ENCODE results near the gene BCLAF1. TPM values are rescaled to one million over a fixed set of nuclear protein-coding genes. Genes with fewer than 3 reads are reported as not detected.

BCLAF1 gene
- total RNA-seq, 1 donor from 2014 or later = 53.2 TPM

- H3K4me1 ChIP-seq = no peaks in the 10 kb centered on the region
- H3K27me3 ChIP-seq (ENCODE audit: low read depth) = no peaks in the 10 kb centered on the region
- H3K4me3 ChIP-seq = no peak overlapping the region
- no peaks in the 10 kb centered on the region for H3K36me3 ChIP-seq
- intact Hi-C loops (cut with micrococcal nuclease) = no loop called here
- no peak overlapping the region for H3K27ac ChIP-seq (replicated peaks)
- DNase-seq = no peak
- H3K9me3 ChIP-seq (replicated peaks) = no peaks in the 10 kb centered on the region
- TF ChIP-seq, protein P1, sequence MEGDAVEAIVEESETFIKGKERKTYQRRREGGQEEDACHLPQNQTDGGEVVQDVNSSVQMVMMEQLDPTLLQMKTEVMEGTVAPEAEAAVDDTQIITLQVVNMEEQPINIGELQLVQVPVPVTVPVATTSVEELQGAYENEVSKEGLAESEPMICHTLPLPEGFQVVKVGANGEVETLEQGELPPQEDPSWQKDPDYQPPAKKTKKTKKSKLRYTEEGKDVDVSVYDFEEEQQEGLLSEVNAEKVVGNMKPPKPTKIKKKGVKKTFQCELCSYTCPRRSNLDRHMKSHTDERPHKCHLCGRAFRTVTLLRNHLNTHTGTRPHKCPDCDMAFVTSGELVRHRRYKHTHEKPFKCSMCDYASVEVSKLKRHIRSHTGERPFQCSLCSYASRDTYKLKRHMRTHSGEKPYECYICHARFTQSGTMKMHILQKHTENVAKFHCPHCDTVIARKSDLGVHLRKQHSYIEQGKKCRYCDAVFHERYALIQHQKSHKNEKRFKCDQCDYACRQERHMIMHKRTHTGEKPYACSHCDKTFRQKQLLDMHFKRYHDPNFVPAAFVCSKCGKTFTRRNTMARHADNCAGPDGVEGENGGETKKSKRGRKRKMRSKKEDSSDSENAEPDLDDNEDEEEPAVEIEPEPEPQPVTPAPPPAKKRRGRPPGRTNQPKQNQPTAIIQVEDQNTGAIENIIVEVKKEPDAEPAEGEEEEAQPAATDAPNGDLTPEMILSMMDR (IDR thresholded peaks at IDR 0.05; ENCODE audit: borderline replicate concordance) = no peak
Observed at GRCh38 chr6:136213012-136213539, 76.6 kb downstream of the BCLAF1 start.

GRCh38 chr6:136212608-136213007 lies 77.0 kb downstream of the BCLAF1 start:
- Histone ChIP-seq H3K27me3 (ENCODE audit: low read depth) (no peaks in the 10 kb centered on the region), H3K36me3 (no peaks in the 10 kb centered on the region), H3K27ac (replicated peaks) (no peak overlapping the region), H3K4me1 (no peaks in the 10 kb centered on the region), H3K9me3 (replicated peaks) (no peaks in the 10 kb centered on the region), H3K4me3 (no peak overlapping the region)
- TF ChIP-seq, protein P1 (IDR thresholded peaks at IDR 0.05; ENCODE audit: borderline replicate concordance) = no peak
- intact Hi-C loops (cut with micrococcal nuclease) = no loop called here
- DNase-seq = no peak

- H3K4me1 ChIP-seq = no peaks in the 10 kb centered on the region
- TF ChIP-seq, protein P1 (IDR thresholded peaks at IDR 0.05; ENCODE audit: borderline replicate concordance) = no peak
- H3K27ac ChIP-seq (replicated peaks) = no peak overlapping the region
- H3K9me3 ChIP-seq (replicated peaks) = no peaks in the 10 kb centered on the region
- DNase-seq = no peak
- H3K36me3 ChIP-seq = no peaks in the 10 kb centered on the region
- intact Hi-C loops (cut with micrococcal nuclease) = no loop called here
- H3K27me3 ChIP-seq (ENCODE audit: low read depth) = no peaks in the 10 kb centered on the region
- no peak overlapping the region for H3K4me3 ChIP-seq
Observed at GRCh38 chr6:136210398-136211165, 79.1 kb downstream of the BCLAF1 start.

- Histone ChIP-seq H3K36me3 (no peaks in the 10 kb centered on the region), H3K27ac (replicated peaks) (no peak overlapping the region), H3K4me3 (no peak overlapping the region), H3K4me1 (no peaks in the 10 kb centered on the region), H3K9me3 (replicated peaks) (no peaks in the 10 kb centered on the region), H3K27me3 (ENCODE audit: low read depth) (no peaks in the 10 kb centered on the region)
- no peak for DNase-seq
- TF ChIP-seq, protein P1 (IDR thresholded peaks at IDR 0.05; ENCODE audit: borderline replicate concordance) = no peak
- intact Hi-C loops (cut with micrococcal nuclease) = no loop called here
Observed at GRCh38 chr6:136209496-136209895, 80.2 kb downstream of the BCLAF1 start.

DNA sequence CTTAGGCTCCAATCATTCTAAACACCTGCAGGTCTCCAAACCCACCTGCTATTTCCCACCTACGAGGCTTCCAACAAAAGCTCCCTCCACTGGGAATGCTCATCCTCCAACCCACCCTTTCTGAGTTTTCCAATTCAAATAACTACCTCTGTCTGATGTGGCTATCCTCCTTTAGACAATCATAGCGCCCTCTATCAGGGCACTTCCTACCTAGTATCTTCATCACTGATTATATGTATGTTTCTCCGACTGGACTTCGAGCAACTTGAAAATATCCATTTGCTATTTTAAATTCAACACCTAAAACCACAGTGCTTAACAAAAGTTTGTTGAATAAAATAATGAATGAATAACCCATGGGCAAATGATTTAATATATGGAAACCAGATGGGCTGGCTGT lies 80.9 kb downstream of the BCLAF1 start:
- TF ChIP-seq, protein P1 (IDR thresholded peaks at IDR 0.05; ENCODE audit: borderline replicate concordance) = no peak
- Histone ChIP-seq H3K36me3 (no peaks in the 10 kb centered on the region), H3K9me3 (replicated peaks) (no peaks in the 10 kb centered on the region), H3K4me3 (no peak overlapping the region), H3K27me3 (ENCODE audit: low read depth) (no peaks in the 10 kb centered on the region), H3K27ac (replicated peaks) (no peak overlapping the region), H3K4me1 (no peaks in the 10 kb centered on the region)
- no peak for DNase-seq
- intact Hi-C loops (cut with micrococcal nuclease) = no loop called here

Other genes starting within 250 kb of the BCLAF1 start
- gene MTFR2, start 39.5 kb downstream of the BCLAF1 start, total RNA-seq = 0.52 TPM